ENCODE data around the gene C3orf22. TPM values are rescaled to one million over a fixed set of nuclear protein-coding genes. Genes with fewer than 3 reads are reported as not detected.
"Not testable (repeated sequence)": the region's sequence is repeated elsewhere in the genome, so short reads cannot be mapped to it uniquely, and the experiment has no call there.

The C3orf22 gene
- total RNA-seq, 1 donor from 2014 or later: not detected

DNA sequence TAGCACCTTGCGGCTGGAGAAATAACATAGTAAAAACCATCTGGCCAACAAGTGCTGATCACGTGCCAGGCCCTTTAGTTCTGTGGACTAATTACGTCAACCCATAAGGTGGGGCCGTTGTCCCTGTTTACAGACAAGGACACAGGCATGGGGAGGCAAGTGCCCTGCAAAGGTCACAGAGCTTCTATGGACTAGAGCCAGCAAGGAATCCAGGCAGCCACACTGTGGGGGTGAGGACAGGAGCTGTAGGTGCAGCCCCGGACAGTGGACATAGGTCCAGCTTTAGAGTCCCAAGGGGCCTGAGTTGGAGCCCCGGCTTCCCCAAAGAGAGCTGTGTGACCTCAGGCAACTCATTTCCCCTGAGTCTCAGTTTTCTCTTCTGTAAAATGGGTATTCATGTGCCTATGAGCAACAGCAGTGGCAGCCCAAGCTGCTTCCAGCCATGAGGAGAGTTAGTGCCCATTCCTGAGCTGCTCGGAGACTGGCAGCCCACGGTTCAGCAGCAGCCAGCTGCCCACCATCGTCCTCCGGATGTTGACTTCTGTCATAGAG is 20.9 kb downstream of the C3orf22 start:
- TF ChIP-seq, protein P1, sequence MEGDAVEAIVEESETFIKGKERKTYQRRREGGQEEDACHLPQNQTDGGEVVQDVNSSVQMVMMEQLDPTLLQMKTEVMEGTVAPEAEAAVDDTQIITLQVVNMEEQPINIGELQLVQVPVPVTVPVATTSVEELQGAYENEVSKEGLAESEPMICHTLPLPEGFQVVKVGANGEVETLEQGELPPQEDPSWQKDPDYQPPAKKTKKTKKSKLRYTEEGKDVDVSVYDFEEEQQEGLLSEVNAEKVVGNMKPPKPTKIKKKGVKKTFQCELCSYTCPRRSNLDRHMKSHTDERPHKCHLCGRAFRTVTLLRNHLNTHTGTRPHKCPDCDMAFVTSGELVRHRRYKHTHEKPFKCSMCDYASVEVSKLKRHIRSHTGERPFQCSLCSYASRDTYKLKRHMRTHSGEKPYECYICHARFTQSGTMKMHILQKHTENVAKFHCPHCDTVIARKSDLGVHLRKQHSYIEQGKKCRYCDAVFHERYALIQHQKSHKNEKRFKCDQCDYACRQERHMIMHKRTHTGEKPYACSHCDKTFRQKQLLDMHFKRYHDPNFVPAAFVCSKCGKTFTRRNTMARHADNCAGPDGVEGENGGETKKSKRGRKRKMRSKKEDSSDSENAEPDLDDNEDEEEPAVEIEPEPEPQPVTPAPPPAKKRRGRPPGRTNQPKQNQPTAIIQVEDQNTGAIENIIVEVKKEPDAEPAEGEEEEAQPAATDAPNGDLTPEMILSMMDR (IDR thresholded peaks at IDR 0.05; ENCODE audit: borderline replicate concordance): no peak
- intact Hi-C loops (cut with micrococcal nuclease): no loop called here
- Histone ChIP-seq H3K27me3 (ENCODE audit: low read depth) (peaks cover 40% of the 10 kb centered on the region), H3K4me3 (no peak overlapping the region), H3K27ac (replicated peaks) (no peak overlapping the region), H3K4me1 (peaks cover 10% of the 10 kb centered on the region), H3K36me3 (no peaks in the 10 kb centered on the region), H3K9me3 (replicated peaks) (no peaks in the 10 kb centered on the region)
- no peak for DNase-seq

DNA sequence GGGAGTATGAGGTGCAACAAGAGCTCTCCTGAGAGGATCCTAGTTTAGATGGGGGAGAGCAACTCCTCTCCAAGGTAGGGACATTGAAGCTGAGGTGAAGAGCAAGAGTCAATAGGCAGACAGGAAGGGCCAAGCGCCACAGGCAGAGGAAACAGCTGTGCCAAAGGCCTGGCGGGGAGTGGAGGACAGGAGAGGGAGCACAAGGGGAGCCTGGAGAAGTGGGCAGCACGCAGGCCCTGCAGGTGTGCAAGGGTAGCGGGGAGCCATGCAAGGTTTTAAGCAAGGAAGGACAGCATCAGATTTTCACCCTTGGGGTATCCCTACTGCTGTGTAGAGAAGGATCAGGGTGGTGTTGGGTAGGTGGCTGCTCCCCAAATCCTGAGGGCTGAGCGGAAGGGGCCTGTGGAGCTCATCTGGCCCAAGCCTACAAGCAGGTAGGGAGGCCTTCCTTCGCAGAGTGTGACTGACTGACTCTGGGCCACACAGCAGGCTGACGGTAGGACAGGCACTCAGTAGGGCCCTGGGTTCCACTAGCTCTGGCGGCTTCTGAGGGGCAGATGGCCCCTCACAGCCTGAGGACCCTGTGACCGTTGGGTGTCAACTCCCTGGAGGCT is 21.5 kb downstream of the C3orf22 start:
- Histone ChIP-seq H3K36me3 (no peaks in the 10 kb centered on the region), H3K4me3 (no peak overlapping the region), H3K4me1 (peaks cover 10% of the 10 kb centered on the region), H3K9me3 (replicated peaks) (no peaks in the 10 kb centered on the region), H3K27ac (replicated peaks) (no peak overlapping the region), H3K27me3 (ENCODE audit: low read depth) (peaks cover 34% of the 10 kb centered on the region)
- DNase-seq: no peak
- intact Hi-C loops (cut with micrococcal nuclease): no loop called here
- TF ChIP-seq, protein P1 (IDR thresholded peaks at IDR 0.05; ENCODE audit: borderline replicate concordance): no peak

DNA sequence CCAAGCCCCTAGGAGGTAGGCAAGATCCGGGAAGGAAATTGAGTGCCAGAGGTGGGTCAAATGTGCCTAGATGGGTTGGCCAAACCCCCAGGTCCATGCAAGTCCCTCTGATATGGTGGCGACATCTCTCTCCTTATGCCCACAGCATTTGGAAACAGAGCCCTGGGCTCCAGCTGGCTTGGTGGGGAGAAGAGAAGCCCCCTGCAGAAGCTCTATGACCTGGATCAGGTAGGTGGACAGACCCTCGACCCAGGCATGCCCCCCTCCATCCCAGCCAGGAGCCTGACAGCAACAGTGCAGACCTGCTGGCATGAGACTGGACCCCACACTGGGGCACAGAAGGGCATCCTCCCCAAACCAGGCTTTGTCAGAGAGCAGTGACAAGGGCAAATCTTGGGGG is 22.6 kb downstream of the C3orf22 start:
- DNase-seq: peak; percentile 5
- Histone ChIP-seq H3K27me3 (ENCODE audit: low read depth) (peaks cover 23% of the 10 kb centered on the region), H3K36me3 (no peaks in the 10 kb centered on the region), H3K4me1 (peaks cover 8% of the 10 kb centered on the region), H3K9me3 (replicated peaks) (no peaks in the 10 kb centered on the region), H3K4me3 (no peak overlapping the region), H3K27ac (replicated peaks) (no peak overlapping the region)
- TF ChIP-seq, protein P1 (IDR thresholded peaks at IDR 0.05; ENCODE audit: borderline replicate concordance): no peak
- intact Hi-C loops (cut with micrococcal nuclease): no loop called here

DNA sequence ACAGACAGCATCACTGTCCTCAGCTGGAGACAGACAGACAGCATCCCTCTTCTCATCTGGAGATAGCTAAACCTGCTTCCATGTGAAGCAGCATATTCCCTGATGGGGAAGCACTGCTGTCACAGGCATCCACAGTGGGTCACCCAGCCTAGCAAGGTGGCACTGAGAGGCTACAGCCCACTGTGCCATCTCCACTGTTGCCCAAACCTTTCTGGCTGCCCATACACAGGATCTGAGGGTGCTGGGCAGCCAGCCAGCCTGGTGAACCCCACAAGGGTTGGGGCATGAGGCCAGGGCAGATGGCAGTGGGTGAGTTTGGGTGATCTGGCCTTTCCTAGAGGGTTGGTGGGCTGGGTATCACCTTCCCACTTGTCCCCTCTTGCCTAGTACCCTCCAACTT is 23.1 kb downstream of the C3orf22 start:
- H3K27me3 ChIP-seq (ENCODE audit: low read depth): peaks cover 18% of the 10 kb centered on the region
- no peaks in the 10 kb centered on the region for H3K36me3 ChIP-seq
- TF ChIP-seq, protein P1 (IDR thresholded peaks at IDR 0.05; ENCODE audit: borderline replicate concordance): no peak
- H3K9me3 ChIP-seq (replicated peaks): no peaks in the 10 kb centered on the region
- peaks cover 6% of the 10 kb centered on the region for H3K4me1 ChIP-seq
- intact Hi-C loops (cut with micrococcal nuclease): no loop called here
- no peak overlapping the region for H3K27ac ChIP-seq (replicated peaks)
- H3K4me3 ChIP-seq: no peak overlapping the region
- no peak for DNase-seq

DNA sequence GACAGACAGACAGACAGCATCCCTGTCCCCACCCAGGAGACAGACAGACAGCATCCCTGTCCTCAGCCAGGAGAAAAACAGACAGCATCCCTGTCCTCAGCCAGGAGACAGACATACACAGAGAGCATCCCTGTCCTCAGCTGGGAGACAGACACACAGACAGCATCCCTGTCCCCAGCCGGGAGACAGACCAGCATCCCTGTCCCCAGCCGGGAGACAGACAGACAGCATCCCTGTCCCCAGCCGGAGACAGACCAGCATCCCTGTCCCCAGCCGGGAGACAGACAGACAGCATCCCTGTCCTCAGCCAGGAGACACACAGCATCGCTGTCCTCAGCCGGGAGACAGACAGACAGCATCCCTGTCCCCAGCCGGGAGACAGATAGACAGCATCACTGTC is 24.0 kb downstream of the C3orf22 start:
- peak; percentile 1 for DNase-seq
- H3K27me3 ChIP-seq (ENCODE audit: low read depth): peaks cover 10% of the 10 kb centered on the region
- H3K27ac ChIP-seq (replicated peaks); H3K36me3 ChIP-seq; H3K9me3 ChIP-seq (replicated peaks); H3K4me3 ChIP-seq; intact Hi-C loops (cut with micrococcal nuclease): not testable (repeated sequence)
- H3K4me1 ChIP-seq: peaks cover 11% of the 10 kb centered on the region

DNA sequence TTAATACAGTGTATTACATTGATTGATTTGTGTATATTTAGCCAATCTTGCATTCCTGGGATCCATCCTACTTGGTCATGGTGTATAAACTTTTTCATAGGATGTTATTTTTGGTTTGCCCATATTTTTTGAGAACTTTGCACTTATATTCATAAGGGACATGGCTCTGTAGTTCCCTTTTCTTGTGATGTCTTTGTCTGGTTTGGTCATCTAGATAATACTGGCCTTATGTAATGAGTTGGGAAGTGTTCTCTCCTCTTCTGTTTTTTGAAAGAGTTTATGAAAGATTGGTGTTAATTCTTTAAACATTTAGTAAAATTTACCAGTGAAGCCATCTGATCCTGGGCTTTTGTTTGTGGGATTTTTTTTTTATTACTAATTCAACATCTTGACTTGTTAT is 25.2 kb downstream of the C3orf22 start:
- intact Hi-C loops (cut with micrococcal nuclease): no loop called here
- DNase-seq: no peak
- H3K36me3 ChIP-seq: no peaks in the 10 kb centered on the region
- peaks cover 10% of the 10 kb centered on the region for H3K27me3 ChIP-seq (ENCODE audit: low read depth)
- H3K4me1 ChIP-seq: peaks cover 24% of the 10 kb centered on the region
- TF ChIP-seq, protein P1 (IDR thresholded peaks at IDR 0.05; ENCODE audit: borderline replicate concordance): no peak
- no peak overlapping the region for H3K27ac ChIP-seq (replicated peaks)
- no peaks in the 10 kb centered on the region for H3K9me3 ChIP-seq (replicated peaks)
- no peak overlapping the region for H3K4me3 ChIP-seq
